HepG2 (cell line): ENCODE data around the gene PRSS21. TPM values are rescaled to one million over a fixed set of nuclear protein-coding genes. Genes with fewer than 3 reads are reported as not detected.

Experiments used
- ATAC-seq: fragments of 200-7000 bp; cut with Tn5 transposase; 3 replicates; pipeline ENCODE4 v1.9.1; 2020; ENCODE audit warnings: mild to moderate bottlenecking, moderate library complexity
- BruUV-seq: library from RNA; stranded (reverse); fragments of 400-500 nt; replicated peaks from 2 replicates; lab custom pipeline; 2021; lab: Mats Ljungman, UMichigan
- CTCF ChIA-PET: fragments of 300-600 bp; formaldehyde crosslinking; extraction: SDS; loops from one replicate; lab custom pipeline; 2021; ENCODE audit warnings: low total read pairs, inconsistent platforms, low intra/inter-chr PET ratio; lab: Yijun Ruan, JAX
- POLR2A ChIA-PET: fragments of 350-600 bp; sonication (Branson Sonifier 250); formaldehyde crosslinking; loops from one replicate; lab custom pipeline; 2020; ENCODE audit warnings: antibody characterized with exemption, inconsistent platforms; lab: Yijun Ruan, JAX
- DNase-seq: peaks from one replicate; pipeline ENCODE4 v3.0.0-alpha.2; 2015; ENCODE audit warnings: low spot score
- FAIRE-seq: peaks from 3 replicates; lab custom pipeline; 2011; peaks lifted over from hg19 to GRCh38; lab: Jason Lieb, UNC
- H2AFZ ChIP-seq: one replicate; pipeline ENCODE4 v1.6.1; 2011; ENCODE audit warnings: low read length, inconsistent platforms
- H3K27ac ChIP-seq: fragments of 300-600 bp; 3 replicates; pipeline ENCODE4 v1.8.0; 2011; ENCODE audit warnings: mixed run types, mild to moderate bottlenecking, mixed read lengths, low read length, inconsistent platforms; ENCODE audit not compliant: insufficient read depth; ENCODE audit errors: extremely low read length
- H3K27me3 ChIP-seq, 2 experiments: fragments of 200-600 bp in 1 of 2; 2 replicates in 1 of 2; 3 replicates in 1 of 2; pipeline versions ENCODE4 v1.6.0 to v1.8.0; 2011; ENCODE audit warnings: low read length in 2 of 2, mild to moderate bottlenecking in 2 of 2, moderate library complexity in 2 of 2, inconsistent platforms in 1 of 2; ENCODE audit not compliant: insufficient read depth in 2 of 2, control insufficient read depth in 1 of 2
- H3K36me3 ChIP-seq, 2 experiments: fragments of 200-600 bp in 1 of 2; replicated peaks in 1 of 2; 2 replicates in 1 of 2; 3 replicates in 1 of 2; pipeline versions ENCODE4 v1.5.1 to v1.8.0; 2011; ENCODE audit warnings: low read length in 2 of 2, inconsistent platforms in 1 of 2; ENCODE audit not compliant: insufficient read depth in 2 of 2, control insufficient read depth in 1 of 2
- H3K4me1 ChIP-seq: 2 replicates; pipeline ENCODE4 v1.5.1; 2012; ENCODE audit warnings: low read length, inconsistent platforms; ENCODE audit not compliant: insufficient read depth
- H3K4me2 ChIP-seq: 2 replicates; pipeline ENCODE4 v1.6.0; 2011; ENCODE audit warnings: low read depth, low read length, inconsistent platforms
- H3K4me3 ChIP-seq, 3 experiments: fragments of 200-600 bp in 1 of 3; sonication (generic), shearing (Covaris generic) in 1 of 3; replicated peaks in 1 of 3; 2 replicates each; pipeline ENCODE4 v1.5.1; 2011 to 2016; ENCODE audit warnings: low read length in 3 of 3, inconsistent platforms in 2 of 3, low read depth in 2 of 3, mild to moderate bottlenecking in 2 of 3, control low read depth in 1 of 3, mixed read lengths in 1 of 3; ENCODE audit not compliant: insufficient read depth in 1 of 3
- H3K79me2 ChIP-seq: one replicate; pipeline ENCODE4 v1.6.1; 2011; ENCODE audit warnings: low read length, inconsistent platforms; ENCODE audit not compliant: insufficient read depth
- H3K9ac ChIP-seq: 2 replicates; pipeline ENCODE4 v1.6.0; 2011; ENCODE audit warnings: mild to moderate bottlenecking, low read depth, low read length, inconsistent platforms; ENCODE audit not compliant: insufficient read depth
- H3K9me3 ChIP-seq: 2 replicates; pipeline ENCODE4 v1.5.1; 2012; ENCODE audit warnings: mild to moderate bottlenecking, low read length
- H4K20me1 ChIP-seq: 2 replicates; pipeline ENCODE4 v1.6.0; 2011; ENCODE audit warnings: inconsistent platforms, mild to moderate bottlenecking, low read length, moderate library complexity; ENCODE audit not compliant: insufficient read depth
- E2F1 ChIP-seq: sonication (generic); formaldehyde crosslinking; IDR thresholded peaks from 2 replicates; pipeline ENCODE4 v1.5.0; 2020; ENCODE audit warnings: missing genetic modification reagents
- ELF3 ChIP-seq: IDR thresholded peaks from 2 replicates; pipeline ENCODE4 v1.6.1; 2016; ENCODE audit warnings: missing genetic modification reagents, missing compliant biosample characterization
- PRDM10 ChIP-seq: sonication (generic); formaldehyde crosslinking; IDR thresholded peaks from 2 replicates; pipeline ENCODE4 v1.4.0; 2020; ENCODE audit warnings: low read depth, missing genetic modification reagents
- RBM22 ChIP-seq: fragments of 200-400 bp; formaldehyde crosslinking; optimal IDR thresholded peaks from 2 replicates; pipeline ENCODE3; 2017; ENCODE audit warnings: mild to moderate bottlenecking, low read length, moderate library complexity
- SAP130 ChIP-seq: IDR thresholded peaks from 2 replicates; pipeline ENCODE4 v1.6.1; 2016; ENCODE audit warnings: low read depth
- SIX4 ChIP-seq: sonication (generic); formaldehyde crosslinking; IDR thresholded peaks from 2 replicates; pipeline ENCODE4 v1.4.0; 2020; ENCODE audit warnings: missing genetic modification reagents
- SMAD3 ChIP-seq: sonication (generic); formaldehyde crosslinking; IDR thresholded peaks from 2 replicates; pipeline ENCODE4 v1.4.0; 2020; ENCODE audit warnings: missing genetic modification reagents
- ZMYM2 ChIP-seq: sonication (generic); formaldehyde crosslinking; IDR thresholded peaks from 2 replicates; pipeline ENCODE4 v1.8.0; 2022; ENCODE audit warnings: mild to moderate bottlenecking, missing genetic modification reagents
- ZNF770 ChIP-seq: sonication (generic); formaldehyde crosslinking; IDR thresholded peaks from 2 replicates; pipeline ENCODE4 v1.5.0; 2020; ENCODE audit warnings: mild to moderate bottlenecking, missing genetic modification reagents
- ZNF776 ChIP-seq: sonication (generic); formaldehyde crosslinking; IDR thresholded peaks from 2 replicates; pipeline ENCODE4 v1.4.0; 2020; ENCODE audit warnings: mild to moderate bottlenecking, missing genetic modification reagents
- WGBS: methylation state at CpG from one replicate; pipeline ENCODE4 v1.1.6; 2017; ENCODE audit warnings: low lambda C conversion rate; 5-methylcytosine and 5-hydroxymethylcytosine counted together
- in situ Hi-C: cut with HindIII; loops from 2 replicates; pipeline ENCODE4 v1.10.0; 2017; ENCODE audit warnings: low pct_unique_long_range_greater_than_20kb; ENCODE audit not compliant: extremely low pct_ligation_motif_present
- intact Hi-C: fragments of 100-400 bp; cut with micrococcal nuclease; formaldehyde crosslinking; loops from one replicate; pipeline ENCODE4 v1.10.0; 2022; ENCODE audit not compliant: unreplicated experiment
- polyA plus RNA-seq, 8 experiments: library from polyadenylated mRNA; depleted of rRNA in 3 of 8; stranded (reverse) in 7 of 8; unstranded in 1 of 8; fragments of >200 nt; fragmentation: Illumina TruSeq in 4 of 8; extraction: Trizol in 4 of 8; gene quantifications; 2 replicates each; pipeline versions ENCODE4 v1.2.1 to v1.2.3, GENCODE V29; 2011 to 2016; ENCODE audit warnings: low read depth in 4 of 8, missing spikeins in 1 of 8, mixed read lengths in 1 of 8; ENCODE audit not compliant: insufficient read depth in 1 of 8
- total RNA-seq, 5 experiments: library from RNA; depleted of rRNA; stranded (reverse); fragments of >200 nt; fragmentation: Illumina TruSeq; extraction: Trizol; gene quantifications; 2 replicates each; pipeline ENCODE4 v1.2.3, GENCODE V29; 2016; ENCODE audit warnings: low read depth in 1 of 5
- TF ChIP-seq, protein P1 (sequence below): sonication (generic); formaldehyde crosslinking; IDR thresholded peaks from 2 replicates; pipeline ENCODE4 v1.9.0; 2022; ENCODE audit warnings: missing genetic modification reagents, mild to moderate bottlenecking, borderline replicate concordance

The PRSS21 gene
- total and polyA plus RNA-seq, 2 of the 13 experiments (the other 11 are each of a cell fraction or from before 2014, with no cell fraction given): not detected

DNA sequence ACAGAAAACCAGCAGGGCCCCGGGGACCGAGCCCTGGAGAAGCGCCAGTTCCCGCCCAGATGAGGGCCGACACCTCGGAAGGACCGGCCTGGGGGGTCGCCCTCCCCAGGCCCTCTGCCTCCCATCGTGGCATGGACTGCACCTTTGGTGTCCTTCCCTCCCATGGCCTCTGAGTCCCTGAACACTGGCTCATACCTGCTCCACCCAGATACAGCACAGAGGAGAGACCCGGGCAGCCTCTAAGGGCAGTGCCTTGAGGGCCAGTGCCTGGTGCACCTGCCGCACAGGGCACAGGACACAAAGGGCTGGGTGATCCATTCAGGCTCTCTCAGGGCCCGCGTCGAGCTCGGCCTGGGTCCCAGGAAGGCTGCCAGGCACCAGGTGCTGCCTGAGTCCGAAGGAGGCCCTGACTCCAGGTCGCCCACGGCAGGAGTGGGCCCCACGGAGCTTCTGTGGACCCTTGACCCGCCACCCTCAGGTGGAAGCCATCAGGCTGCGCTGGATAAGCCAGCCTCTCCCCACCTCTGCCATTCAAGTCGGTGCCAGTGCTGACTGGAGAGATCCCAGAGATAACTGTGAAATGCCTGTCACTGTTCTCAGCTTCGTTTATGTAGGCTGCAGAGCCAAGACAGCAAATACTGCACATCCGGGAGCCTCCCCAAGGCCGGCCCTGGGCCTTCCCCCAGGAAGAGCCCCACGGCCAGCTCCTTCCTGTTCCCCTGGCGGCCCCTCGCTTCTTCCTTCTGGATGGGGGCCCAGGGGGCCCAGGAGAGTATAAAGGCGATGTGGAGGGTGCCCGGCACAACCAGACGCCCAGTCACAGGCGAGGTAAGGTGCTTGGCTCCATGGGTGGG, 12.7 kb downstream of the PRSS21 start, which contains the start of gene ZG16B:
ZG16B (plus strand) TSS at position 803 of the 854 bp plus-strand sequence. CDS start 139 bp downstream, outside the sequence.
- no peak within 1 kb of the TSS for H2AFZ ChIP-seq
- in situ Hi-C loops: loop anchor here (5.0 kb wide), 1 partner anchor 42 kb away; the partner anchor contains the start of gene PRSS33
- H3K27ac ChIP-seq: no peak within 1 kb of the TSS
- H3K4me3 ChIP-seq: peak within 1 kb of the TSS; percentile 46 to 63 (median 57)
- ATAC-seq: peak; percentile 60
- peak; percentile 51 for DNase-seq
- H3K36me3 ChIP-seq: no peaks in the 10 kb centered on the region
- 0% methylated on average over 2 of the region's 32 CpGs for WGBS
- H3K4me2 ChIP-seq: peak within 1 kb of the TSS; percentile 63
- peaks cover 1 to 68% of the 10 kb centered on the region in 2 experiments for H3K27me3 ChIP-seq
- H3K4me1 ChIP-seq: peaks cover 41% of the 10 kb centered on the region
- BruUV-seq: no TSS peak
- ChIA-PET CTCF (no interaction called here), POLR2A (interaction anchor here (0.6 to 1.7 kb wide), 9 partner anchors 9 to 82 kb away, joined by 3 to 9 read pairs (median 3); partner anchors contain the start of genes ELOB, FLYWCH1 and FLYWCH2)
- H4K20me1 ChIP-seq: no peaks in the 10 kb centered on the region
- intact Hi-C loops: no loop called here
- no peak for FAIRE-seq
- H3K9ac ChIP-seq: peak within 1 kb of the TSS; percentile 12; the same call in 1 of the 2 replicates
- no peaks in the 10 kb centered on the region for H3K9me3 ChIP-seq
- H3K79me2 ChIP-seq: no peaks in the 10 kb centered on the region
- TF ChIP-seq PRDM10 (CRISPR knock-in tag): no peak
- no peak for TF ChIP-seq SMAD3 (CRISPR knock-in tag)
- TF ChIP-seq ZNF770 (CRISPR knock-in tag): no peak
- TF ChIP-seq RBM22: no peak
- no peak for TF ChIP-seq ZNF776 (CRISPR knock-in tag)
- no peak for TF ChIP-seq SIX4 (CRISPR knock-in tag)
- peak; percentile 83 for TF ChIP-seq ELF3 (CRISPR knock-in tag)
- TF ChIP-seq ZMYM2: no peak
- TF ChIP-seq, protein P1, sequence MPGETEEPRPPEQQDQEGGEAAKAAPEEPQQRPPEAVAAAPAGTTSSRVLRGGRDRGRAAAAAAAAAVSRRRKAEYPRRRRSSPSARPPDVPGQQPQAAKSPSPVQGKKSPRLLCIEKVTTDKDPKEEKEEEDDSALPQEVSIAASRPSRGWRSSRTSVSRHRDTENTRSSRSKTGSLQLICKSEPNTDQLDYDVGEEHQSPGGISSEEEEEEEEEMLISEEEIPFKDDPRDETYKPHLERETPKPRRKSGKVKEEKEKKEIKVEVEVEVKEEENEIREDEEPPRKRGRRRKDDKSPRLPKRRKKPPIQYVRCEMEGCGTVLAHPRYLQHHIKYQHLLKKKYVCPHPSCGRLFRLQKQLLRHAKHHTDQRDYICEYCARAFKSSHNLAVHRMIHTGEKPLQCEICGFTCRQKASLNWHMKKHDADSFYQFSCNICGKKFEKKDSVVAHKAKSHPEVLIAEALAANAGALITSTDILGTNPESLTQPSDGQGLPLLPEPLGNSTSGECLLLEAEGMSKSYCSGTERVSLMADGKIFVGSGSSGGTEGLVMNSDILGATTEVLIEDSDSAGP: no peak
- no peak for TF ChIP-seq E2F1
- TF ChIP-seq SAP130: peak; percentile 55; the same call in 1 of the 2 replicates
